Measurements from ENCODE around the gene PRM2. TPM values are rescaled to one million over a fixed set of nuclear protein-coding genes. Genes with fewer than 3 reads are reported as not detected.

The PRM2 gene
- total and polyA plus RNA-seq, 8 donors, result not detected

DNA sequence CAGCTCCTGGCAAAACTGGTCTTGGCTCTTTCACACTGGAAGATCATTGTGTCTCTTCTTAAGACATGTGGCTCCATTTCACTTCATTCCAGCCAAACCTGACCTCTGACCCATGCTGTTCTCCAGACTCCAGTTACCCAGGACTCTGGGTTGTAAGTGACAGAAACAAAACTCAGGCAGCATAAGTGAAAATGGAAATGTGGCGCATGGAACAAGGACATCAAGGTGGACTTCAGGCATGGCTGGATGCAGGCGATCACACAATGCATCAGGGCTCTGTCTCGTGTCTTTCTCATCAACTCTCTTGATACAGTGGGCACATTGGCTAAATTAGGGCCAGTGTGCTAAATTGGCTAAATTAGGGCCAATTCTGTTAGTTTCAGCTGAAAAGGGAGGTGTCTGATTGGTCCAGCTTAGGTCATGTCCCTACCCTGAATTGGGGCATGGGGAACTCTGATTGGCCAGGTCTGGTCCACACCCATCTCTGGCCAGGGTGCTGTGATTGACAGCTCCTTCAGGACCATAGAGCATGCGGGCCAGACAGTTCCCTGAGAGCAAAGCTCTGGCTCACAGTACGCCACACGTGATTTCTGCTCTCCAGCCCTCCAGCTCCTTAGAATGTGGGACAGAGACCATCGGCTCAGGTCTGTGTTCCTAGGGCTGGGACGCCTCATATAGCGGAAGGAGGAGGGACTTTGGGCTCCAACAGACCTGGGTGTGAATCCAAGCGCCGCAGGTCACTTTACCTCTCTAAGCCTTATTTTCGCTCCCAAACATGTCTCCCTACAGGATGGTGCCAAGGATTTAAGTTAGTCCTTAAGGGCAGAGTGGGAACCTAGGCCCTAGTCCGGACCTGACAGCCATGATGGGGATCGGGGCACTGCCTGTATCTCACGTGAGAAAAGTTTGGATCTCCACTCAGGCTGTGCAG, 37.7 kb downstream of the PRM2 start:
- TF ChIP-seq, protein P1, sequence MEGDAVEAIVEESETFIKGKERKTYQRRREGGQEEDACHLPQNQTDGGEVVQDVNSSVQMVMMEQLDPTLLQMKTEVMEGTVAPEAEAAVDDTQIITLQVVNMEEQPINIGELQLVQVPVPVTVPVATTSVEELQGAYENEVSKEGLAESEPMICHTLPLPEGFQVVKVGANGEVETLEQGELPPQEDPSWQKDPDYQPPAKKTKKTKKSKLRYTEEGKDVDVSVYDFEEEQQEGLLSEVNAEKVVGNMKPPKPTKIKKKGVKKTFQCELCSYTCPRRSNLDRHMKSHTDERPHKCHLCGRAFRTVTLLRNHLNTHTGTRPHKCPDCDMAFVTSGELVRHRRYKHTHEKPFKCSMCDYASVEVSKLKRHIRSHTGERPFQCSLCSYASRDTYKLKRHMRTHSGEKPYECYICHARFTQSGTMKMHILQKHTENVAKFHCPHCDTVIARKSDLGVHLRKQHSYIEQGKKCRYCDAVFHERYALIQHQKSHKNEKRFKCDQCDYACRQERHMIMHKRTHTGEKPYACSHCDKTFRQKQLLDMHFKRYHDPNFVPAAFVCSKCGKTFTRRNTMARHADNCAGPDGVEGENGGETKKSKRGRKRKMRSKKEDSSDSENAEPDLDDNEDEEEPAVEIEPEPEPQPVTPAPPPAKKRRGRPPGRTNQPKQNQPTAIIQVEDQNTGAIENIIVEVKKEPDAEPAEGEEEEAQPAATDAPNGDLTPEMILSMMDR (IDR thresholded peaks at IDR 0.05), result no peak
- no peak for ATAC-seq
- intact Hi-C loops (cut with DNase I), result no loop called here

DNA sequence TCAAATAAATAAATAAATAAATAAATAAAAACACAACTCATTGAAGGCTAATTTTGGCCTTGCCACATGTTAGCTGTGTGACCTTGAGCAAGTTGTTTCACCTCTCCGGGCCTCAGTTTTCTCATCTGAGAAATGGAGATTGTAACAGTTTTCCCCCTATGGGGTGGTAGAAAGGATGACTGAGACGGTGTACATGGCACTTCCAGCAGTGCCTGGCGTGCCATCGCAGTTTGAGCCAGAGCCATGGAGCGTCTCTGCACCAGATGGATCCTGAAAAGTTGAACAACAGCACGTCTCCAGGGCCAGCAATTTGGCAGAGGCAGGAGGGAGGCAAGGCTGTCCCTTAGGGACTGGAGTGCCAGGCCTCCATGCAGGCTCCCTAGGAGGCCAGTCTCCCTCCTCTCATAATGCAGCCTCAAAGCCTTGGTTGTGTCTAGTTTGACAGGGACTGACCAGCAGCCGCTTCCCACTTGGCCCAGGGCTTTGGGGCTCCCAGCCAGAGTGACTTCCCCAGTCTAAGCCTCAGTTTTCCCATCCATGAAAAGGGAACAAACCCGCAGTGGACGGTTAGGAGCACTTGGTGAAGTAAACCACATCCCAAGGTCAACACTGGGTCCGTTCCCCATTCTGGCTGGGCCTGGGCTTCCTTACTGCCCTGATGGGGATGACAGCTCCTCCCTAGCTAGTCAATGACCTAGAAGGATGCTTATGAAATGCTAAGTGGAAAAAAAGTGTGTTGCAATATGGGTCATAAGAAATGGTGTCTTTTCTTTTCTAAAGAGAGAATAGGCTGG, 39.6 kb downstream of the PRM2 start:
- Histone ChIP-seq H3K4me1 (peaks cover 0 to 68% of the 10 kb centered on the region in 2 donors), H3K36me3 (no peaks in the 10 kb centered on the region), H3K27me3 (no peaks in the 10 kb centered on the region), H3K27ac (peak overlapping the region in 1 of 2 donors; percentile 41), H3K4me3 (no peak overlapping the region), H3K9me3 (no peaks in the 10 kb centered on the region)
- intact Hi-C loops (cut with DNase I), result no loop called here
- TF ChIP-seq, protein P1 (IDR thresholded peaks at IDR 0.05), result no peak
- DNase-seq (peak in 2 of 4 donors; percentile 80 to 84), ATAC-seq (peak; percentile 80)

More for the DNA sequence above, 37.7 kb downstream of the PRM2 start:
- H3K4me1 ChIP-seq, result peaks cover 0 to 52% of the 10 kb centered on the region in 2 donors
- H3K9me3 ChIP-seq, result no peaks in the 10 kb centered on the region
- no peak for DNase-seq
- H3K4me3 ChIP-seq, result no peak overlapping the region
- no peak overlapping the region for H3K27ac ChIP-seq
- H3K36me3 ChIP-seq, result no peaks in the 10 kb centered on the region
- no peaks in the 10 kb centered on the region for H3K27me3 ChIP-seq

DNA sequence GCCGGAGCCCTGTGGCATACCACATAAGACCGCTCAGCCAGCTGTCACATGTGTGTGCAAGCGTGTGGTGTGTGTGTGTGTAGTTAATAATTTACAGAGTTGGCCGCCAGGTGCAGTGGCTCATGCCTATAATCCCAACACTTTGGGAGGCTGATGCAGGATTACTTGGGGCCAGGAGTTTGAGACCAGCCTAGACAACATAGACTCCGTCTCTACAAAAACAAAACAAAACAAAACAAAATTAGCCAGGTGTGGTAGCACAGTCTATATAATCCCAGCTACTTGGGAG, 40.6 kb downstream of the PRM2 start:
- Histone ChIP-seq H3K4me1 (peaks cover 0 to 69% of the 10 kb centered on the region in 2 donors), H3K36me3 (no peaks in the 10 kb centered on the region), H3K27ac (no peak overlapping the region), H3K27me3 (no peaks in the 10 kb centered on the region), H3K4me3 (no peak overlapping the region), H3K9me3 (no peaks in the 10 kb centered on the region)
- TF ChIP-seq, protein P1 (IDR thresholded peaks at IDR 0.05), result no peak
- intact Hi-C loops (cut with DNase I), result no loop called here
- peak in 1 of 4 donors; percentile 37 for DNase-seq
- no peak for ATAC-seq

DNA sequence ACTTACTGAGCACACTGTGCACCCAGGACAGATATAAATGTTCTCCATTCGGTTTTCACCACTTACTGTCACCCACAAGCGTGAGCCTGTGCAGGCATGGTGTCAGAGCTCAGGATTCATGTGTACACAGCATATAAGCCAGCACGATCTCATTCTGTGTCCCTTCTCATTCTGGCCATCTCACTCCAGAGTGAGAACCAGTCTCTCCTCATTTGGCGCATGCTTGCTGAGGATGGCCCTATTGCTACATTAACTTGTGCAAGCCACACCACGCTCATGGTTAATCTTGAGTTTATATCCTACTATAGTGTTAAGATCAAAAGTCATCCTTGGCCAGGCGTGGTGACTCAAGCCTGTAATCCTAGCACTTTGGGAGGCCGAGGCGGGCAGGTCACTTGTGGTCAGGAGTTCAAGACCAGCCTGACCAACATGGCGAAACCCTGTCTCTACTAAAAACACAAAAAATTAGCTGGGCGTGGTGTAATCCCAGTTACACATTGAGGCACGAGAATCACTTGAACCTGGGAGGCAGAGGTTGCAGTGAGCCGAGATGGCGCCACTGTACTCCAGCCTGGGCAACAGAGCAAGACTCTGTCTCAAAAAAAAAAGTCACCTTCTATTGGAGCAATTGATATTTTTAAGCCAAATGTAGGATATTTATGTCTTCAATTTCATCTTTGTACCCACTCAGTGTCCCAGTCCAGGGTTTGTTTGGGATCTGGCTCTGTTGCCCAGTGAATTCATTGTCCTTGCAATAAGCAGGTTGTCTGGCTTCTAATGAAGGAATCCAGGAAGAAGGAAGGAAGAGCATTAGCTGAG, 41.2 kb downstream of the PRM2 start:
- ATAC-seq (no peak), DNase-seq (peak in 1 of 4 donors; percentile 38)
- TF ChIP-seq, protein P1 (IDR thresholded peaks at IDR 0.05), result no peak
- no peak overlapping the region for H3K4me3 ChIP-seq
- peak overlapping the region in 1 of 2 donors; percentile 77 for H3K27ac ChIP-seq
- intact Hi-C loops (cut with DNase I), result no loop called here
- no peaks in the 10 kb centered on the region for H3K27me3 ChIP-seq
- no peaks in the 10 kb centered on the region for H3K36me3 ChIP-seq
- peaks cover 0 to 64% of the 10 kb centered on the region in 2 donors for H3K4me1 ChIP-seq
- H3K9me3 ChIP-seq, result no peaks in the 10 kb centered on the region

All from left lung (tissue), 10 donors.